Activated T-helper 2 cell treated with anti-CD3 and anti-CD28 coated beads, Interferon-gamma antibody, Interleukin-2, Interleukin-4, amounts not matched to agents 10 μg/mL and 5 μg/mL and 100 μg/mL, durations not matched to agents 14 hours and 24 hours and 36 hours (primary cell): ENCODE measurements around the gene GAPDHS. TPM values are rescaled to one million over a fixed set of nuclear protein-coding genes. Genes with fewer than 3 reads are reported as not detected.

Source experiments
- DNase-seq: peaks from one replicate; pipeline ENCODE4 v3.0.0; 2021; ENCODE audit warnings: low spot score
- H3K27ac Mint-ChIP-seq: one replicate; pipeline ENCODE4 v1.8.0; 2021; ENCODE audit warnings: mixed read lengths
- H3K27me3 Mint-ChIP-seq: one replicate; pipeline ENCODE4 v1.8.0; 2021; ENCODE audit warnings: low read depth, mixed read lengths
- H3K36me3 Mint-ChIP-seq: one replicate; pipeline ENCODE4 v1.8.0; 2021; ENCODE audit warnings: low read depth, mixed read lengths
- H3K4me1 Mint-ChIP-seq: one replicate; pipeline ENCODE4 v1.8.0; 2021; ENCODE audit warnings: low read depth, mixed read lengths
- H3K4me3 Mint-ChIP-seq: one replicate; pipeline ENCODE4 v1.8.0; 2021; ENCODE audit warnings: low read depth, mild to moderate bottlenecking, moderate library complexity, mixed read lengths
- H3K9me3 Mint-ChIP-seq: one replicate; pipeline ENCODE4 v1.8.0; 2021; ENCODE audit warnings: mixed read lengths
- intact Hi-C: fragments of 100-400 bp; cut with micrococcal nuclease; formaldehyde crosslinking; loops from one replicate; pipeline ENCODE4 v1.15.1; 2023
- total RNA-seq: library from RNA; stranded (reverse); gene quantifications from 2 replicates; pipeline ENCODE4 v1.2.3, GENCODE V29; 2022

GAPDHS gene
- total RNA-seq, 1 donor from 2014 or later = not detected

DNA sequence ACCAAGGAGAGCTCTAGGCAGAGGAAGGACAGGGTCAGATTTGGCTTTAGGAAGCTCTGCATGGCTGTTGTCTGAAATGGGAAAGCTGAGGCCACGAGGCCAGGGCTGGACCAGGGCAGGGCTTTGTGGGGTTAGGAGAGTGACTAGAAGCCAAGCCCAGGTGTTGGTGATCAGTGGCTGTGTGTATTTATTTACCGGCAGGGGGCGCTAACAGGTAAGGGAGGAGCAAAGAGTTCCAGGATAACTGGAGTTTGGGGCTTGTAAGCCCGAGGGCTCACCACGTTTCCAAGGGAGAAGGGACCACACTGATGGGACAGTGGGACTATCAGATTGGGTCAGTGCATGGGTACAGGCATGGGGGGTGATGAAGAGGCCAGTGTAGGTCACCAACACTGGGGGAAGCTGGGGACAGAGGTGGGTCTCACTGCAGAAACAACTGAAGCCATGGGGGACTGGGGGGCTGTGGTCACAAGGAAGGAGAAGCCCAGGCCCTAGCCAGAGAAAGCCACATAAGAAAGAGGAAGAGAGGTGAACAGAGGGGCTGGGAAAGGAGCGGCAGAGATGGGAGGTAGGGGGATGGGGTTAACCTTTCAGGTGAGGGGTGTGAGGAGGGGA lies 16.0 kb downstream of the GAPDHS start:
- H3K4me3 Mint-ChIP-seq = no peak overlapping the region
- intact Hi-C loops = loop anchor here (1.0 to 5.0 kb wide), 3 partner anchors 37 to 163 kb away; partner anchors contain the start of gene DMKN

DNA sequence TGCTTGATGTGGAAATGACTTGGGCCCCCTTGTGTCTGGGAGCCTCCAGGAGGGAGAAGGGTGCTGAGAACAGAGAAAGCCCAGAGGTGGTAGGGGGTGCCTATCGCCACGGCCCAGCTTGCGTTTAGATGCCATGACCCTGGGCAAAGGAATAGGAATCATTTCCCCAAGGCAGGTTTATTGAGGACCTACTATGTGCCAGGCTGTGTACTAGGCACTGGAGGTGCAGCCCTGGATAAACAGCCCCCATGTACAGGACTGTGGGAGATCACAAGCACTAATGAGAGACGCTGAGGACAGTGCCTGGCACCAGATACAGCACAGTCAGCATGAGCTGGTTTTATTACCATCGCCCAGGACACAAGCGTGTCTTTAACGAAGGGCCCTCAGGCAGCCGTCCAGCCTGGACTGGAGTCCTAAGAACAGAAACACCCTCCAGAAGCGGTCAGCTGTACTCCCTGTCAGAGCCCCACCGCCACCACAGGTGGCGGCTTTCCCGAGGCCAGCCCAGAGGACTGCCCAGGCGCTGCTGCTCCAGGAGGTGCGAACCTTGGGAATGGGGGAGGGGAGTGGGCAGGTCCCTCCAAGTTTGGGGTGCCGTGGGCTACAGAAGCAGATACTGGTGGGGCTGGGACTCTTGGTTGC lies 16.7 kb downstream of the GAPDHS start:
- no peaks in the 10 kb centered on the region for H3K9me3 Mint-ChIP-seq
- no peak overlapping the region for H3K4me3 Mint-ChIP-seq
- DNase-seq = no peak
- intact Hi-C loops = loop anchor here (1.0 to 10.0 kb wide), 4 partner anchors 38 to 162 kb away; partner anchors contain the start of gene DMKN
- H3K27me3 Mint-ChIP-seq = no peaks in the 10 kb centered on the region
- no peak overlapping the region for H3K27ac Mint-ChIP-seq
- H3K36me3 Mint-ChIP-seq = peaks cover 21% of the 10 kb centered on the region
- H3K4me1 Mint-ChIP-seq = peaks cover 9% of the 10 kb centered on the region

More for the DNA sequence above, 16.0 kb downstream of the GAPDHS start:
- peak; percentile 39 for DNase-seq
- H3K9me3 Mint-ChIP-seq = no peaks in the 10 kb centered on the region
- H3K36me3 Mint-ChIP-seq = peaks cover 24% of the 10 kb centered on the region
- H3K4me1 Mint-ChIP-seq = peaks cover 16% of the 10 kb centered on the region
- no peaks in the 10 kb centered on the region for H3K27me3 Mint-ChIP-seq
- no peak overlapping the region for H3K27ac Mint-ChIP-seq

DNA sequence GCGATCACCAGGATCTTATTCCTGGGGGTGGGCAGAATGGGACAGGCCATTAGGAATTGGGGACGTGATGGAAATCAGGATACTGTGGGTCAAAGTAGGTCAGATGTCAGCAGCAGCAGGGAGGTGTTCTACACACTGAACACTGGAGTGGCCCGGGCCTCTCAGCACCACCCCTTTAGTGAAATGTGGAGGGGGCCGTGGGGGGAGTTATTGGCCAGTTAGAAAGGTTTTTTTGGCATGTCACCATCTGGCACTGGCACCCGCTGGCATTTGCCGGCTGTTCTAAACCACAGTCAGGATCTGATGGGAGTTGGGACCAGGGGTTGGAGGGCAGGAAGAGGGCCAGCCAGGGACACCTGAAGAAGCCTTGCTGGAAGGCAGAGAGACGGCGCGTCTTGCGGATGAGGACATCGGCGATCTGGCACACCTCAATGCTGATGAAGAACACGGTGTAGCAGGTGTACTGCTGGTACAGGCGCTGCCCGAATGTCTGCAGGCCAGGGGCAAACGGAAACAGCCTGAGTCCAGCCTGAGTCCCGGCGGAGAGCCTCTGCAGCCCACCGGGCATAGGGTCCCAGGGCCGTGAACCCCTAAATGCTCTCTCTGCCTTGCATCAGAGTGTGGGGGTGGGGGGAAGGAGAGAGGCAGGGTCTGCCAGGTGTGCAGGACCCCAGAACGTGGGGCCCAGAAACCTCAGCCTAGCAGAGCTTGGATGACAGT lies 18.0 kb downstream of the GAPDHS start:
- Mint-ChIP-seq H3K4me1 (peaks cover 8% of the 10 kb centered on the region), H3K9me3 (no peaks in the 10 kb centered on the region), H3K4me3 (no peak overlapping the region), H3K27me3 (peaks cover 3% of the 10 kb centered on the region), H3K27ac (no peak overlapping the region), H3K36me3 (peaks cover 19% of the 10 kb centered on the region)
- no peak for DNase-seq
- intact Hi-C loops = loop anchor here (10.0 kb wide), 1 partner anchor 144 kb away; no protein-coding TSS in a partner anchor

DNA sequence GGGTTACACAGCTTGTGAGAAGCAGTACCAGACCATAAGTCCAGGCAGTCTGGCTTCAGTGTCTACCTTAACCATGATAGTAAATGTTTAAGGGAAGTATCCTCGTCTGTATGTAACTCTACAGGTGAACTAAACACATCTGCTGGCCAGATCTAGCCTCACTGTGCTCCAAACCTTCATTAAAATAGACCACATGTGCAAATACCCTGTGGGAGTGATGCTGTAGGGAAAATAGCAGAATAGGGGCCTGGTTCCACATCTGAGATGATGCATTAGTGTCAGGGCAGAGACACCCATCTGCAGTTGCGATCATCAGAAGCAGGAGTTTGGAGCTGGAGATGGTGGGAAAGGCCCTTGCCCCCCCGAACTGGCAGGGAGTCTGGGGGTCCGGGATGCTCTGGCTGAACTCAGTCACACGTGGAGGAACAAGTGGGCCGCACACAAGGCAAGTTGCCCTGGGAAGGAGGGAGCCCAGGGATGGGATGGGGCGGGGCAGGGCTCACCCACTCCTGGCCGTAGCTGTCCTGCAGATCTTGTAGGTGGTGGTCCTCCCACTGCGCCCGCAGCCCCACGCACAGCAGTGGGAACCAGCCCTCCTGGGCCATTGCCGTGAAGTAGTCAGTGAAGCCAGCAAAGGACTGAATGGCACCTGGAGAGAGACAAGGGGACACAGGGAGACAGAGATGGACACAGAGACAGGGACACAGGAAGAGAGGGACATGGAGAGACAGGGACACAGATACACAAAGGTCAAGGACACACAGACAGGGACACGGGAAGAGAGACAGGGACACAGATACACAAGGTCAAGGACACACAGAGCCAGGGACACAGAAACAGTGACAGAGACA lies 19.5 kb downstream of the GAPDHS start:
- Mint-ChIP-seq H3K4me3 (no peak overlapping the region), H3K27me3 (peaks cover 9% of the 10 kb centered on the region), H3K36me3 (peaks cover 8% of the 10 kb centered on the region), H3K9me3 (no peaks in the 10 kb centered on the region), H3K27ac (no peak overlapping the region), H3K4me1 (peaks cover 6% of the 10 kb centered on the region)
- no peak for DNase-seq
- intact Hi-C loops = loop anchor here (10.0 kb wide), 1 partner anchor 142 kb away; no protein-coding TSS in a partner anchor

DNA sequence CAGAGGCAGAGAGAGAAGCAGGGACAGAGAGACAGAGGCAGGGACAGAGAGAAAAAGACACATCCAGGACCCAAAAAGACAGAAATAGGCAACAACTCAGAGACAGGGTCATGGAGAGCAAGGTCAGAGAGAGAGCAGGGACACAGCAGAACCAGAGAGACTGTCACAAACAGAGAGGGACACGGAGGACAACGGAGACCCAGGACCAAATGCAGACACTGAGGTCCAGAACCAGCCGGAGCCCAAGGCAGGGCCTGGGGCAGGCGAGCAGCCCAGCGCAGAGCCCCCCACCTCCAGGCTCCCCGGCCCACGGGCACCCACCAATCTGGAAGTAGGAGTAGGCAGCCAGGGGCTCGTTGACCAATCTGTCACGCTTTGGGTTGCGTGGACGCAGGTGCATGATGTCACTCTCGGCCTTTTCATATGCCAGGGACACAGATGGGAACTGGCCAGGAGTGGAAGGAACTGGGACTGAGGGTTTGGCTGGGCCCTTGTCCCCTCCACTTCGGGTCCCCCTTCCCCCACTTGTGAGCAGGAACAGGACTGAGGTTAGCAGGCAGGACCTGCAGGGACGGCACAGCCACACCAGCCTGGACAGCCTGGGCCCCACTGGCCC lies 20.2 kb downstream of the GAPDHS start:
- Mint-ChIP-seq H3K27ac (no peak overlapping the region), H3K4me3 (no peak overlapping the region), H3K9me3 (no peaks in the 10 kb centered on the region), H3K27me3 (peaks cover 12% of the 10 kb centered on the region), H3K4me1 (peaks cover 6% of the 10 kb centered on the region), H3K36me3 (peaks cover 5% of the 10 kb centered on the region)
- no peak for DNase-seq
- intact Hi-C loops = loop anchor here (10.0 kb wide), 1 partner anchor 141 kb away; no protein-coding TSS in a partner anchor

DNA sequence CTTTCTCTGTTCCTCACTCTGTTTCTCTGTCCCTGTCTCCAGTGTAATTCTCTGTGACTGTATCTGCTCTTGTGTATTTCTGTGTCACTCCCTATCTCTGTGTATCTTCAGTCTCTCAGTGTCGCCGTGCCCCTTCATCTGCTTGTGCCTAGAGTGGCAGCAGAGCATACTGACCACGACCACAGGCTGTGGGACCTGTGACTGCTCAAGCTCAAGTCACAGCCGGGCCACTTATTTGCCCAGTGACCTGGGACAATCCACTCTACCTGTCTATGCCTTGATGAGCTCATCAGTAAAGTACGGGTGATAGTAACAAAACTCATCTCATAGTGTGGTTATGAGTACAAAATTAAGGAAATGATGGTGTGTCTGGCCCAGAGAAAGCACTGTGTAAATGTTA lies 20.8 kb downstream of the GAPDHS start:
- Mint-ChIP-seq H3K27ac (no peak overlapping the region), H3K27me3 (peaks cover 17% of the 10 kb centered on the region), H3K4me3 (no peak overlapping the region), H3K9me3 (no peaks in the 10 kb centered on the region), H3K36me3 (peaks cover 4% of the 10 kb centered on the region), H3K4me1 (peaks cover 4% of the 10 kb centered on the region)
- intact Hi-C loops = loop anchor here (10.0 kb wide), 1 partner anchor 141 kb away; no protein-coding TSS in a partner anchor
- DNase-seq = no peak

DNA sequence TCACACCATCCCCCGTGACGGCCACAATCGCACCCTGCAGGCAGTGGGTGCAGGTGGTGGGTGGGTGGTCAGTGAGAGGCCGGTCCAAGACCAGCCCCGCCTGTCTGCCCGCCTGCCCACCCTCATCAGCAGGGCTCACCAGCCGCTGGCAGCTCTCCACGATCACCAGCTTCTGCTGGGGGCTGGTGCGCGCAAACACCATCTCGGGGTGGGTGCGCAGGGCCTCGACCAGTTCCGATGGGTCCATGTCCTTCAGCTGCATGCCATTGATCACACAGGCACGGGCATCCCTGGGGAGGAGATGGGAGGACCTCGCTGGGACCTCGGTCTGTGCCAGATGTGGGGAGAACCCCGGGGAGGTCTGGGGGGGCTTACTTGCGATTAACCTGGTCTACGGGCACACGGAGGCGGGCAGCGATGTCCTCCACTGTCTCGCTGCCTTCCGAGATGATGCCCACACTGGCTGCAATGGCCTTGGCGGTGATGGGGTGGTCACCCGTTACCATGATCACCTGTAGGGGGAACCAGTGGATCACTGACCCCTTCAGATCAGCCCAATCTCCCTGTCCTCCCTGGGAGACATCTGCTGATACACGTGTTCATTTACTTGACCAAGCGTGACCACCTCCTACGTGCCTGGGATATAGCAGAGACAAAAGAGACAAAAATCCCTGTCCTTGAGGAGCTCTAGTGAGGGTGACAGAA lies 22.2 kb downstream of the GAPDHS start:
- no peak for DNase-seq
- intact Hi-C loops = loop anchor here (10.0 kb wide), 1 partner anchor 139 kb away; no protein-coding TSS in a partner anchor
- H3K27me3 Mint-ChIP-seq = peaks cover 25% of the 10 kb centered on the region
- H3K4me1 Mint-ChIP-seq = peaks cover 2% of the 10 kb centered on the region
- no peak overlapping the region for H3K4me3 Mint-ChIP-seq
- no peaks in the 10 kb centered on the region for H3K9me3 Mint-ChIP-seq
- H3K27ac Mint-ChIP-seq = no peak overlapping the region
- H3K36me3 Mint-ChIP-seq = no peaks in the 10 kb centered on the region

DNA sequence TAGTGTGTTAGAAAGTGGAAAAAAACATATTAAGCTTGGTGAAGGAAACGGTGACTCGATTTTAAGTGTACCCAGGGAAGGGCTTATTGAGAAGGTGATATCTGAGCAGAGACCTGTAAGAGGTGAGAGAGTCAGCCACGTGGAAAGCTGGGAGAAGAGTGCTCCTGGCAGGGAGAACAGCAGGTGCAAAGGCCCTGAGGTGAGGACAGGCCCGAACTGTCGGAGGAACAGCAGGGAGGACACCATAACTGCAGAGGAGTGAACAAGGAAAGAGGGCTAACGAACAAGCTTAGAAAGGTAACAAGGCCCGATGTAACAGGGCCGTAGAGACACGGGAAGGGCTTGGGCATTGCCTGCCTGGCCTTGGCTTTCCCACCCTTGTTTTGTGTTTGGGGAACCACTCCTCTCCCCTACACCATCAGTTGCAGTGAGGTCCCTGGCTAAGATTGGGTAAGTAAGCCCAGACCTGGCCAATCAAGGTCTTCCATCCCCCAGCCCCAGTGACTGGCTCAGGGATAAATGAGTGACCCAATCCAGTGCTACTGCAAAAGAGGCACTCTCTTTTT lies 22.9 kb downstream of the GAPDHS start:
- intact Hi-C loops = loop anchor here (10.0 kb wide), 1 partner anchor 139 kb away; no protein-coding TSS in a partner anchor
- no peaks in the 10 kb centered on the region for H3K36me3 Mint-ChIP-seq

DNA sequence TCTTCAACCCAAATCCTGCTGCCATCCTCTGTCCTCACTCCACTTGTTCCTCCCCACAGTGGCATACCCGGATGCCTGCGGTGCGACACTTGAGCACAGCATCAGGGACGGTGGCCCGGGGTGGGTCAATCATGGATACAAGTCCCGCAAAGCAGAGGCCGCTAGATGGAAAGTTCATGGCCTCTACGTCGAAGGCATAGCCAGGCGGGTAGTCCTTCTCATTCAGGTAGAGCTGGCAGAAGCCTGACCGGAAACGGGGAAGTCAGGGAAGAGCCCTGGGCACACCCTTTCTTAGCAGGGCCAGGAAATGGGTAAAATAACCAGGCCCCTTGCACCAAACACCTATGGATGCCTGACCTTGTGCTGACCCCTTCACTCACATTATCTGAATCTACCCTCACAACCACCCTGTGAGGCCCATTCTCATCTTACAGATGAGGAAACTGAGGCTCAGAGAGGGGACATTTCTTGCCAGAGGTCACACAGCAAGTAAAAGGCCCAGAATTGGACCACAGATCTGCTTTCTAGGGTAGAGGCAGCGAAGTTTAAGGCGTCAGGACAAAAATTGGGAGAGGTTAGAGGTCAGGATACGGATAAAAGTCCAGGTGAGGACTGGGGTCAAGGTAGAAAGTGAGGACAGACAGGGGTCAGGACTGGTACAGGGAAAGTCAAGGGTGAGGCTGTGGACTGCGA lies 23.7 kb downstream of the GAPDHS start:
- Mint-ChIP-seq H3K27ac (no peak overlapping the region), H3K4me1 (peaks cover 2% of the 10 kb centered on the region), H3K36me3 (no peaks in the 10 kb centered on the region), H3K4me3 (peak overlapping the region; percentile 23), H3K27me3 (peaks cover 32% of the 10 kb centered on the region), H3K9me3 (no peaks in the 10 kb centered on the region)
- no peak for DNase-seq
- intact Hi-C loops = loop anchor here (10.0 kb wide), 1 partner anchor 138 kb away; no protein-coding TSS in a partner anchor

More for the DNA sequence above, 22.9 kb downstream of the GAPDHS start:
- Mint-ChIP-seq H3K27ac (no peak overlapping the region), H3K4me3 (no peak overlapping the region), H3K9me3 (no peaks in the 10 kb centered on the region), H3K27me3 (peaks cover 27% of the 10 kb centered on the region), H3K4me1 (peaks cover 2% of the 10 kb centered on the region)
- DNase-seq = no peak

DNA sequence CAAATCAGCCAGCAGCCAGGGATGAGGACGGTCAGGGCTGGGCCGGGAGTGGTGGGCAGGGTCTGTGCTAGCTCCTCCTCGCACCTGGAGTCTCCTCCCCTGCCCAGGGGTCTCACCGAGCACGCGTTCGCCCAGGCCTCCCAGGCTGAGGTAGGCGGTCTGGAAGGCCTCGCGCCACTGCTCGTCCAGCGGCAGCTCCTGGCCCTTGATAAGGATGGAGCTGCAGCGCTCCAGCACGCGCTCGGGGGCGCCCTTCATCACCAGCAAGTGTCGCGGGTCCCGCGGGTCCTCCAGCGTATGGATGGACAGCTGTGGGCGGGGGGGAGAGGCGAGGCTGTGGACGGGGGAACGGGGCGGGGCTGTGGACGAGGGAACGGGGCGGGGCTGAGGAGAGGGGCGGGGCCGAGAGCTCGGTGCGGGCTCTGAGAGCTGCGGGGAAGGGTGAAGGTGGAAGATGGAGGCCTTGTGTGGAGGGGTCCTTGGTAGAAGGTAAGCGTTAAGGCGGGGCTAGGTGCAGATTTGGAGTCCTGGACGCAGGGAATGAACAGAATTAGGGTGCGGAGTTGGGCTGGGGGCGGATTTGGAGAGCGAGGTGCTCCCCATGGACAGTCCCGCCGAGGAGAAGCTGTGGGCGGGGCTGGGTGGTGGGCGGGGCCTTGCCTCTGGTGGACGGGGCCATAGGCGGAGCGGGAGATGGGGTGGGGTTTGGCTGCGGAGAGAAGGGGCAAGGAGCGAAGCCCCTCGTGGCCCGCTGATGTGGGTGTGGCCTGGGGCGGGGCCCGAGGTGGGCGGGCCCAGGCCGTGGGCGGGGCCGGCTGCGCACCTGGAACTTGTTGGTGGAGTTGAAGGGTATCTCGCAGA lies 24.5 kb downstream of the GAPDHS start:
- intact Hi-C loops = loop anchor here (10.0 kb wide), 1 partner anchor 137 kb away; no protein-coding TSS in a partner anchor
- Mint-ChIP-seq H3K9me3 (no peaks in the 10 kb centered on the region), H3K4me3 (peak overlapping the region; percentile 73), H3K36me3 (no peaks in the 10 kb centered on the region), H3K27ac (no peak overlapping the region), H3K4me1 (peaks cover 2% of the 10 kb centered on the region), H3K27me3 (peaks cover 34% of the 10 kb centered on the region)
- DNase-seq = peak; percentile 31
